Amniotic epithelial cell (primary cell): Measurements from ENCODE around the gene TDP1.
A peak's percentile ranks its signal among the peaks of the same experiment; 100 is the strongest.
"Not testable (repeated sequence)": the region's sequence is repeated elsewhere in the genome, so short reads cannot be mapped to it uniquely, and the experiment has no call there.

ENCODE experiments used
- DNase-seq: peaks from one replicate; pipeline ENCODE4 v3.0.0-alpha.2; 2010; ENCODE audit warnings: low read depth

Gene TDP1

GRCh38 chr14:89990218-89990617 is 34.5 kb downstream of the TDP1 start:
- no peak for DNase-seq

DNA sequence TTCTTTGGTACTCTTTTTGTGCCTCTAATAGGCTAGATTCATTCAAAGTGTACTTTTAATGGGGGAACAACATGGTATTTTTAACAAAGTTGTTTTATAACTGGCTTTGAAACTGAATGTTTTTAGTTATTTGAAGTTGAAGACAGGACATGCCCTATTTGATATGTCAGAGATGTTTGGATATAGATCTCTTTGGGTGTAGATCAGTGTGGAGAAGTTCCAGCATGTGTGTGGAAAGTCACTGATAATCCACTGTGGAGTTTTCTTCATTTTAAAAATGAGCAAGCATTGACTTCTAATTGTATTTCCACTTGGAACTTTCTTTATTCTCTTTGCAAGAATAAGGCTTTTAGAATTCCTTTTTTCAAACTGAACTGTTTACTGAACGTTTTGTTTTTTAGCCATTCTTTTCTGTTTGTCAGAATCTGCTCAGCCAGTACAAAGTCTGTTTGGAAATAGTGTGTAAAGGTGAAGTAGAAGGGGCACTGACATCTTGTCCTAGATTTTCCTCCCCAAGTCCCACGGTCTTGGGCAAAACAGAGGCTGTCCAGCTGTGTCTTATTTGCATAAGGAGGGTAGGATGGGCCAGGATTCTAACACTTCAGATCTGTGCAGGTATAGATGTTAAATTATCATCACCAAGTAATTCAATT is 35.0 kb downstream of the TDP1 start:
- no peak for DNase-seq

- DNase-seq: no peak
These were observed 36.5 kb downstream of the TDP1 start for GRCh38 chr14:89992273-89992672.

DNA sequence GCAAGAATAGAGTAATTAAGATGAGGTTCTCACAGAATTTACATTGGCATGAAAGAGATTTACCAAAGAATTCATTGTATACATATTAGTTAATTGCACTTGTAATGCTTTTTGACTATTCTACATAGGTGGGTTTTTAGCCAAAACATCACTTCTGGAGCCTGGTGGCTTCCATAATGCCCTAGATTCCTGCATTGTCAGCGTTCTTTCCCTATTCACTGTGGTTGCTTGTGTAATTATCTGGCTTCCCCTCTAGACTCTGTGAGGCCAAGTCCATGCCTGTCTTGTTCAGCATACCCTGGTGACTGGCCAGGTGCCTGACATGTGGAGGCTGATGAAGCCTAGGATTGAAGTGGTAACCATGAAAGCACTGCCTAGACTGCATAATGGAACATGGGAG is 41.2 kb downstream of the TDP1 start:
- DNase-seq: no peak

DNA sequence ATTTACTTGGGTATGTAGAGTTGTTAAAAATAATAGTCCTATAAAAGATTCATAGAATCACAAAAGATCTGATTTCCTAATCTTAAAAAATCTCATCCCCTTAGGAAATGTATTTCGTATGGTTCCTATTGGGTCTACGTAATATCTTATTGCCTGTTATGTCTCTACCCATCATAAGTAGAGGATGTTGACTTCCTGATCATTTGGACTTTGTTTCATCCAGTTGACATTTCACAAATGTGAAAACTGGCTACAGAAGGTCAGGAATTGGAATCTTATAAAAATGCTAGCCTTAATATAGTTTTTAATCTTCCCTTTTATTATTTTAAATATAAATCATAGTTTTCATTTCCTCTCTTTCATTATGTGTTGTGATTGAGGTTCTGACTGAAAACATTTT is 45.2 kb downstream of the TDP1 start:
- DNase-seq: no peak

GRCh38 chr14:90003526-90004307 is 48.0 kb downstream of the TDP1 start:
- no peak for DNase-seq

DNA sequence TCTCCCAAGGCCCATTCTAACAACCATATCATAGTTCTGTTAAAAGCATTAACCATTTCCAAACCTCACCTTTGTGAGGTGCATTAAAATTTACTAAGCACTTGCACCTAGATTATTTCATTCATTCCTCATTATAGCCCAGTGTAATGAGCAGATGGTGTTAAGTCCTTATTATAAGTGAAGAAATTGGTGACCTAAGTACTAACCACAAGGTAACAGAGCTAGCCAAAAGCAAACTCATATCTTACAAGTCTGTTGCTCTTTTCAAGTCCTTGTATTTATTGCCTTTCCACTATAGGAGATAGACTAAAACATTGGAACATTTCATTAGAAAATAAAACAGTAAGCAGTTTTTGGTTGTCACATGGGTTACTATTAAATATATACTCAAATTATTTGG is 49.7 kb downstream of the TDP1 start:
- no peak for DNase-seq

- no peak for DNase-seq
These were observed 50.3 kb downstream of the TDP1 start for GRCh38 chr14:90005939-90006530.

DNA sequence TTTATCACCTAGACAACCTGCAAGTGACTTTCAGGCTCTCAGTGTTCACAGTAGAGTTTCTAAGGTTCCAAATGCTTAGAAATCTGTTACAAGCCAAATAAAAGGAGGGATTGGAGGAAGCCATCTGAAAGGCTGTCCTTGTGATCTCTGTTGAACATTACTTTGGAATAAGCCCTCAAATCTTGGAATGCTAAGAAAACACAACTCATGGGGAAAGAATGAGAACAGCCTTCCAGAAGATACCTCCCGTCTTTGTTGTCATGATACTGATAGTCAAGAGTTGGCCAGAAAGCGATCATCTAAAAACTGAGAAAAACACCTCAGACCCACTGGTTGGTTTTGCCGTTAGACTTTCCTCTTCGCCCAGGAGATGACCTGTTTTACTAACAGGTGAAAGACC is 61.6 kb downstream of the TDP1 start:
- peak; percentile 15 for DNase-seq

GRCh38 chr14:90019824-90020523 is 64.2 kb downstream of the TDP1 start:
- no peak for DNase-seq

DNA sequence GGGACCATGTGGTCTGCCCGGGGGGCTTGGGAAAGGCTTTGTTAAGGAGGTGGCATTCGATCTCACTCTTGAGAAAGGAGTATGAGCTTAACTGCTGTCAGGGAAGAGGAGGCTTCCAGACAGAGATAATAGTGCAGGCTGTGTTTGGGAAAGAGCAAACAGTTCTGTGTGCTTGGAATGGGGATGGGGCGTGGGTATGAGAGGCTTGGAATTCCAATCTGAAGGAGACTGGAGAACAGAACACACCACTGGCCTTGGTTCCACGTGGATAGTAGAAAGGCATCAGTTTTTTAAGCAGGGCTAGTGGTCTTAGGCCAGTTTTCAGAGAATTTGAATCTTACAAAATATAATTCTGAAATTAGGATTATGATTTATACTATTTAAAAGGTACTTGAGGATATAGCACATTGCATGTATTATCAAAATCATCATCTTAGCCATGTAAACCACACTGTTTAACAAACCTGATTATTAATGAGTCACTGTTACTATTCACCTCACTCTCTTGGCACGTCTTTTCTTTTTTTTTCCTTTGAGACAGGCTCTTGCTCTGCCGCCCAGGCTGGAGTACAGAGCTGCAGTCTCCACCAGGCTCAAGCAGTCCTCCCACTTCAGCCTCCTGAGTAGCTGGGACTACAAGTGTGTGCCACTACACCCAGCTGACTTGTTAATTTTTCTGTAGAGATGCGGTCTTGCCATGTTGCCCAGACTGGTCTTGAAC is 67.6 kb downstream of the TDP1 start:
- peak; percentile 79 for DNase-seq

DNA sequence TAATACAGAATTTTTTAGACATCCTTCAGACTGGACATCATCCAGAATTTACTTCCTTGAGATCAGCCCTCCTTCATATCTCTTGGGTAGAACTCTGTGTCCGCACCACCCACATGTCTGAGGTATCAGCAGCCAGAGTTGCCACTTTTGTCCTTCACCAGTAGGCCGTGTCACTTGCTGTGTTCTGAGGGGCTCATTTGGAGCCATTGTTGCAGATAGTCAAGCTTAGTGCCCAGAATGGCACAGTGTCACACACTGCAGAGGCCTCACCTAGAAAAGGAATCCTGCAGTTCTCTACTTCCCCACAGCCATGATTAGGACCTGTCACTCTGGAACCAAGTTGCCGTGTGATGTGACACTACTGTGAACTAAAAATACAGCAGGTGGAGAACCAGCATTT is 69.2 kb downstream of the TDP1 start:
- no peak for DNase-seq

DNA sequence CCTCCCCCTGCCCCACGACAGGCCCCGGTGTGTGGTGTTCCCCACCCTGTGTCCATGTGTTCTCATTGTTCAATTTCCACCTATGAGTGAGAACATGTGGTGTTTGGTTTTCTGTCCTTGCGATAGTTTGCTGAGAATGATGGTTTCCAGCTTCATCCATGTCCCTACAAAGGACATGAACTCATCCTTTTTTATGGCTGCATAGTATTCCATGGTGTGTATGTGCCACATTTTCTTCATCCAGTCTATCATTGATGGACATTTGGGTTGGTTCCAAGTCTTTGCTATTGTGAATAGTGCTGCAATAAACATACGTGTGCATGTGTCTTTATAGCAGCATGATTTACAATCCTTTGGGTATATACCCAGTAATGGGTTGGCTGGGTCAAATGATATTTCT is 70.9 kb downstream of the TDP1 start:
- DNase-seq: not testable (repeated sequence)

DNA sequence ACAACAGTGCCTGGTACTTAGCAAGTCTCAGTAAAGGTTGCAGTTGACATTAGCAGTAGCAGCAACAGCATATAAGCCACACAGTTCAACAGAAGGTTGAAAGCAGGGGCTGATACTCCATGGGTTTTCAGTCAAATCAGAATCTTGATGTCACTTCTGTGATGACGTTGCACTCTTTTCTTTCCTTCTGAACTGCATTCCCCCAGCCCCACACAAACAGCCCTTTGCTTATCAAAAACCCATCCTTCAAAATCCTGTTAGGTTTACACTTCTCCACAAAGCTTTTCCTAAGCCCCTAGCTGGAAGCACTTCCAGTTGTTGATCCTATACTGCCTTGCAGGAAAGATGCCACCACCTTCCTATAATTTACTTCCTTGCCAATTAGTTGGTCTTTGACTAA is 72.1 kb downstream of the TDP1 start:
- no peak for DNase-seq

- no peak for DNase-seq
These were observed 78.4 kb downstream of the TDP1 start for GRCh38 chr14:90034156-90034555.

DNA sequence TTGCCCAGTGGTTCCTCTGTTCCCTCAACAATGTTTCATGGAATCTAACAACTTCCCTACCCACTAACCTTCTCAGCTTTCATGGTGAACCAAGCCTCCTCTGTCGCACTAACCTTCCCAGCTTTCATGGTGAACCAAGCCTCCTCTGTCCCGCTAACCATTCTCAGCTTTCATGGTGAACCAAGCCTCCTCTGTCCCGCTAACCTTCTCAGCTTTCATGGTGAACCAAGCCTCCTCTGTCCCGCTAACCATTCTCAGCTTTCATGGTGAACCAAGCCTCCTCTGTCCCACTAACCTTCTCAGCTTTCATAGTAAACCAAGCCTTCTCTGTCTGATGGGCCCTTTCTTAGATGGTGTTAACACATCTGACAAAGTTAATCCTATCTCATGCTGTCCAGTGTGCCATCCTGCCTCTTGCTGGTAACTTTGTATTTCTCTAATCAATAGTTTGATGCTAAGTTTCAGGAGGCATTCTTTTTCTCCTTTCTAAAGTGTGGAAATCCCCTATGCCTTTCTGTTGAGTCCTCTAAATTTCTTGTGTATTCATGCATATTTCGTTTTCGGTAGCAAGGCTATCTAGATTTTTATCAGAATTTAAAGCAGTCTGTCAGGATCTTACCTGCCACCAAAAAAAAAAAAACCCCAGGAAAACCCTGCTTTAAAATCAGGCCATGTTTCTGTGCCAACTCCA is 79.3 kb downstream of the TDP1 start:
- no peak for DNase-seq

DNA sequence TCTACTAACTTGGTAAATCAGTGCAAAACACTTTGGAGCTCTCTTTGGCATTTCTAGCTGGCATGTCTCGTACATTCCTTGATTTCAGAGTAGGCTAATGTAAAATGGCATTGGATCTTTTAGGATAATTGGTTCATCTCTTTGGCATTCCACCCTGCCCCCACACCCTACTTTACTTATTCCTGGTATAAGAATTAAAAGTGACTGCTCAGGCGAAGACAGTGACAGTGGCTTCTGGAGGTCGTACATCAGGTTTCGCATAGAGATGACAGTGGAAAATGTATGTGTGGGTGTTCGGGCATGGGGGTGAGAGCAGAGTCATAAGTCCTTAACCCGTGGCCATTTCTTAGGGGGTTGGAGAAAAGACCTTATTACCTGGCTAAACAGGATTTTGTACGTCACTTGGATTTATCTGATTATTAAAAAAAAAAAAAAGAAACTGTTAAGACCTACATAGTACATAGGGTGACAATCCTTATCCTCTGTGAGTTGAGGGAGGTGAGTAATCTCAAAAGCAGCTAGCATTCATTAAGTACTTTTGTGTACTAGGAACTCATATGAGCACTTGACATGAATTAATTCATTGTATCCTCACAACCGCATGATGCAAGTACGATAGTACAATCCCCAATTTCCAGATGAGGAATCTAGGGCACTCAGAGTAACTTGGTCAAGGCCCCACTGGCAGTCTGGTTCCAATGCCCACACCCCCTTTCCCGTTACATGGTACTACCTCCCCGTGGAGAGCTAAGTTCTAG is 83.7 kb downstream of the TDP1 start:
- peak; percentile 21 for DNase-seq

DNA sequence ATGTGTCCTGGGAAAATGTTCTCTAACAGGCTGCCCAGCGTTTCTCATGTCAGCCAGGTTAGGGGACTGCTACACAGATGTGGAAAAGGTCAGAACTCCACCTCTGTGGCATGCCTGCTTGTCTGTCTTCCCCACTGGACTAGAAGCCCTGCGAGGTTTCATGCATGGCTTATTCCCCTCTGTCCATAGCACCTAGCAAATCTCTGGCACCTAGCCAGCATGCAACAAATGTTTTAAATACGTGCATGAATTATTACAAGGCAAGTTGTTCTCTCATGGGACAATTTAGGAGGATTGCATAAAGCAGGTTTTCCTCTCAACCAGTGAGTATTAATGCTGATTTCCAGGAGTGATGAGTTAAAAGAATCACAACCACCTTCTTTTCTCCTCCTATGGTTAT is 84.7 kb downstream of the TDP1 start:
- no peak for DNase-seq

DNA sequence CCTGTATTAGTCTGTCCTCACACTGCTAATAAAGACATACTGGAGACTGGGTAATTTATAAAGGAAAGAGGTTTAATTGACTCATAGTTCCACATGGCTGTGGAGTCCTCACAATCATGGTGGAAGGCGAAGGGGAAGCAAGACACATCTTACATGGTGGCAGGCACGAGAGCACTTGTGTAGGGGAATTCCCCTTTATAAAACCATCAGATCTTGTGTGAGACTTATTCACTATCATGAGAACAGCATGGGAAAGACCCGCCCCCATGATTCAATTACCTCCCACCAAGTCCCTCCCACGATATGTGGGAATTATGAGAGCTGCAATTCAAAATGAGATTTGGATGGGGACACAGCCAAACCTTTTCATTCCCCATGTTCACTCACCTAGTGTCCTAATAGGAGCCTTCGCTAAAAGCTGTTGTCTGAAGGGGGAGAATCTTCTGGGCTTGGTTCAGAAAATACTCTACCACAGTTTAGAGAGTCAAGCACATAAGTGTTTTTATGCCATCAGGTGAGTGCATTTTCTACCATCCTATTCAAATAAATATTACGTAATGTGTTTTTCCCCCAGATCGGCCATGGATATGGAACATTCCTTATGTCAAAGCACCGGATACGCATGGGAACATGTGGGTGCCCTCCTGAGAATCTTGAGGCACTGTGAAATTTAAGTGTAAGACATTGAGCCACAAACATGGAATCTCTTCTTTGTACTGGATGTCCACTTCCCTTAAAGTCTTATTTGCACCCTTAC is 86.9 kb downstream of the TDP1 start:
- DNase-seq: no peak

DNA sequence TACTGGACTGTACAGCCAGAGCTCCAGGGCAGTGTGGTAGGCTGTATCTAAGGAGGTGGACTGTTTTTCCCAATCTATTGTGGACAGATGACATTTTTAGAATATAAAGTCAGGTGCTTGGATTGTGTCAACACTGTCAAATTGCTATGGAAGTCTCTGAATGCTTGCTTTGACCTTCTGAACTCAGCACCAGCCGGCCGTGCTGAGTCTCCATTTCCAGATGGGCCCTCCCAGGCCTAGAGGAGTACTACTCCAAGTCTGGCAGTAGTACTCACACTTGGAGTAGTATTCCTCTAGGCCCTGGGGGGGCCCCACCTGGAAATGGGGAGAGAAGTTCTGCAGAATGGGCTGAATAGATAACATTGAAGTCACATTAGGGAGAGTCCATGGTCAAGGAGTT is 89.9 kb downstream of the TDP1 start:
- DNase-seq: no peak
